Panc1 (cell line): ENCODE results near the gene FBXO17. TPM values are rescaled to one million over a fixed set of nuclear protein-coding genes. Genes with fewer than 3 reads are reported as not detected.

Experiments used
- ATAC-seq: fragments of 200-7000 bp; cut with Tn5 transposase; 2 replicates; pipeline ENCODE4 v1.9.1; 2020; ENCODE audit warnings: mild to moderate bottlenecking, moderate library complexity
- BruUV-seq: library from RNA; stranded (reverse); fragments of 400-500 nt; replicated peaks from 2 replicates; lab custom pipeline; 2021; lab: Mats Ljungman, UMichigan
- CTCF ChIA-PET: fragments of 300-600 bp; sonication (Branson Sonifier 250); formaldehyde crosslinking; loops from one replicate; lab custom pipeline; 2022; ENCODE audit warnings: antibody characterized with exemption; lab: Charles Lee
- POLR2A ChIA-PET: fragments of 300-600 bp; sonication (Branson Sonifier 250); formaldehyde crosslinking; loops from one replicate; lab custom pipeline; 2022; ENCODE audit warnings: antibody characterized with exemption; lab: Charles Lee
- DNase-seq: peaks from one replicate; pipeline ENCODE4 v3.0.0-alpha.2; 2010; ENCODE audit warnings: low read depth, low spot score
- H3K27ac ChIP-seq: 2 replicates; pipeline ENCODE4 v1.5.1; 2011; ENCODE audit warnings: mild to moderate bottlenecking, low read length, inconsistent platforms
- H3K27me3 ChIP-seq: fragments of 200-500 bp; sonication (Bioruptor generic); 2 replicates; pipeline ENCODE4 v1.6.0; 2014; ENCODE audit warnings: low read length, inconsistent platforms; ENCODE audit not compliant: control insufficient read depth, insufficient read depth
- H3K36me3 ChIP-seq: fragments of 200-500 bp; sonication (Bioruptor generic); 2 replicates; pipeline ENCODE4 v1.5.1; 2014; ENCODE audit warnings: inconsistent platforms, mild to moderate bottlenecking, low read length, moderate library complexity; ENCODE audit not compliant: control insufficient read depth, insufficient read depth
- H3K4me1 ChIP-seq: 2 replicates; pipeline ENCODE4 v1.5.1; 2011; ENCODE audit warnings: inconsistent platforms, mild to moderate bottlenecking, low read length, moderate library complexity; ENCODE audit not compliant: control insufficient read depth, insufficient read depth
- H3K4me3 ChIP-seq, 2 experiments: 2 replicates each; pipeline ENCODE4 v1.5.1; 2011 to 2012; ENCODE audit warnings: low read depth in 2 of 2, low read length in 2 of 2, mild to moderate bottlenecking in 2 of 2, inconsistent platforms in 1 of 2, moderate library complexity in 1 of 2
- H3K9me3 ChIP-seq: fragments of 200-500 bp; sonication (Bioruptor generic); 2 replicates; pipeline ENCODE4 v1.5.1; 2014; ENCODE audit warnings: low read depth, mild to moderate bottlenecking, inconsistent platforms, low read length, moderate library complexity; ENCODE audit not compliant: control insufficient read depth, insufficient read depth
- CTCF ChIP-seq: fragments of 450-650 bp; IDR thresholded peaks from 2 replicates; pipeline ENCODE4 v1.5.1; 2017; ENCODE audit warnings: mild to moderate bottlenecking
- POLR2AphosphoS5 ChIP-seq: IDR thresholded peaks from 2 replicates; pipeline ENCODE4 v1.6.1; 2012; ENCODE audit warnings: mild to moderate bottlenecking, low read depth, low read length, moderate library complexity
- REST ChIP-seq, 2 experiments: IDR thresholded peaks; 2 replicates each; pipeline ENCODE4 v1.6.1; 2011 to 2012; ENCODE audit warnings: low read depth in 2 of 2, control low read depth in 1 of 2, low read length in 1 of 2, mild to moderate bottlenecking in 1 of 2, moderate library complexity in 1 of 2; ENCODE audit not compliant: insufficient read depth in 1 of 2
- SIN3A ChIP-seq: IDR thresholded peaks from 2 replicates; pipeline ENCODE4 v1.6.1; 2012; ENCODE audit warnings: low read depth, mild to moderate bottlenecking, low read length, moderate library complexity, borderline replicate concordance; ENCODE audit not compliant: insufficient read depth
- TCF7L2 ChIP-seq: IDR thresholded peaks from 2 replicates; pipeline ENCODE4 v1.6.1; 2011; ENCODE audit warnings: mild to moderate bottlenecking, low read depth, low read length, inconsistent platforms
- in situ Hi-C: cut with HindIII; loops from 2 replicates; pipeline ENCODE4 v1.10.0; 2016; ENCODE audit warnings: low sequenced_read_pairs, low pct_unique_long_range_greater_than_20kb
- intact Hi-C: fragments of 100-400 bp; cut with micrococcal nuclease; formaldehyde crosslinking; loops from one replicate; pipeline ENCODE4 v1.10.0; 2022; ENCODE audit not compliant: unreplicated experiment
- total RNA-seq: library from RNA; stranded (reverse); gene quantifications from one replicate; pipeline ENCODE4 v1.2.1, GENCODE V29; 2021; ENCODE audit not compliant: unreplicated experiment

FBXO17 gene
- total RNA-seq, 1 experiment from 2014 or later = 411 TPM

GRCh38 chr19:39021063-39021462, 45.5 kb upstream of the FBXO17 start:
- H3K4me3 ChIP-seq = no peak overlapping the region
- ChIA-PET POLR2A (interaction anchor here (0.7 kb wide), 1 partner anchor 10 kb away, joined by 11 read pairs; no protein-coding TSS in a partner anchor), CTCF (interaction anchor here (0.6 kb wide), 1 partner anchor 31 kb away, joined by 3 read pairs; no protein-coding TSS in a partner anchor)
- no TSS peak for BruUV-seq
- TF ChIP-seq SIN3A = no peak
- TF ChIP-seq CTCF = no peak
- TF ChIP-seq POLR2AphosphoS5 = no peak
- TF ChIP-seq REST (IDR thresholded peaks at IDR 0.05; ENCODE audit: insufficient read depth in 1 of 2, low read depth in 2 of 2, low read length in 1 of 2) = no peak
- no peak for TF ChIP-seq TCF7L2
- H3K36me3 ChIP-seq = no peaks in the 10 kb centered on the region
- no peaks in the 10 kb centered on the region for H3K4me1 ChIP-seq
- H3K27ac ChIP-seq = no peak overlapping the region
- intact Hi-C loops = no loop called here
- H3K27me3 ChIP-seq = no peaks in the 10 kb centered on the region
- no peak for DNase-seq
- ATAC-seq = no peak
- in situ Hi-C loops = no loop called here
- H3K9me3 ChIP-seq = no peaks in the 10 kb centered on the region

GRCh38 chr19:39017646-39018045, 42.1 kb upstream of the FBXO17 start:
- Histone ChIP-seq H3K4me3 (no peak overlapping the region), H3K9me3 (no peaks in the 10 kb centered on the region), H3K4me1 (no peaks in the 10 kb centered on the region), H3K27ac (no peak overlapping the region), H3K36me3 (no peaks in the 10 kb centered on the region), H3K27me3 (no peaks in the 10 kb centered on the region)
- TF ChIP-seq POLR2AphosphoS5 (no peak), CTCF (no peak), TCF7L2 (no peak), SIN3A (no peak), REST (IDR thresholded peaks at IDR 0.05; ENCODE audit: insufficient read depth in 1 of 2, low read depth in 2 of 2, low read length in 1 of 2) (no peak)
- BruUV-seq = no TSS peak
- POLR2A ChIA-PET = interaction anchor here (0.6 kb wide), 1 partner anchor 19 kb away, joined by 3 read pairs; no protein-coding TSS in a partner anchor
- DNase-seq = no peak
- in situ Hi-C loops (no loop called here), intact Hi-C loops (no loop called here)
- ATAC-seq = no peak
- CTCF ChIA-PET = interaction anchor here (0.6 to 0.8 kb wide), 2 partner anchors 15 to 42 kb away, joined by 3 to 4 read pairs; no protein-coding TSS in a partner anchor
